RWPE1 (cell line): ENCODE measurements around the gene PRKAG3.
A peak's percentile ranks its signal among the peaks of the same experiment; 100 is the strongest.

Experiments used
- CTCF ChIA-PET: fragments of 350-600 bp; sonication (Branson Sonifier 250); formaldehyde crosslinking; extraction: SDS; loops from one replicate; lab custom pipeline; 2021; lab: Yijun Ruan, JAX
- POLR2A ChIA-PET: fragments of 400-600 bp; formaldehyde crosslinking; extraction: SDS; loops from one replicate; lab custom pipeline; 2020; ENCODE audit warnings: antibody characterized with exemption; ENCODE audit not compliant: low non-redundant PET; lab: Yijun Ruan, JAX
- DNase-seq: peaks from one replicate; pipeline ENCODE4 v3.0.0; 2012; ENCODE audit warnings: low spot score
- H3K27ac ChIP-seq: fragments of 450-650 bp; 2 replicates; pipeline ENCODE4 v1.5.1; 2017
- CTCF ChIP-seq: fragments of 450-650 bp; conservative IDR thresholded peaks from 2 replicates; pipeline ENCODE4 v1.5.1; 2017; ENCODE audit warnings: low read depth, mild to moderate bottlenecking

Gene PRKAG3

GRCh38 chr2:218855305-218856166, 23.9 kb upstream of the PRKAG3 start:
- no peak for DNase-seq
- POLR2A ChIA-PET: no interaction called here
- TF ChIP-seq CTCF: no peak
- CTCF ChIA-PET: interaction anchor here (1.1 to 1.5 kb wide), 3 partner anchors 21 to 146 kb away, joined by 3 to 6 read pairs (median 3); no protein-coding TSS in a partner anchor
- no peak overlapping the region for H3K27ac ChIP-seq

DNA sequence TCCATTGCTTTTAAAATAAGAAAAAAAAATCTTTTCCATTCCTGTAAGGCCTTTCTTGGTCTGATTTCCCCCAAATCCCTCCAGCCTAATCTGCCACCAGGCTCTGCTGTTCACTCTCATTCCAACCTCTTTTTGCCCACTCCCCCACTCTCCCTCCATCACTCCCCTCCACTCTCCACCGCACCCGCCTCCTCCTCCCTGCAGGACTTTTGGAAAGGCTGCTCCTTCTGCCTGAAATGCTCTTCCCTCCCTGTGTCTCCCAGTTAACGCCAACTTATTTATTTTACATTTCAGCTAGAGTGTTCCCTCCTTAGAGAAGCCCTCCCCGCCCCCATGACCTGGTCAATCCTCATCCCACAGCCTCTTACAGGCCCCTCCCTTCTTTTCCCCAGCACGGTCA, 23.3 kb upstream of the PRKAG3 start:
- POLR2A ChIA-PET: no interaction called here
- no peak for DNase-seq
- H3K27ac ChIP-seq: no peak overlapping the region
- CTCF ChIA-PET: interaction anchor here (1.1 to 1.5 kb wide), 2 partner anchors 22 to 147 kb away, joined by 3 to 6 read pairs; no protein-coding TSS in a partner anchor
- no peak for TF ChIP-seq CTCF

- peak; percentile 79 for DNase-seq
- POLR2A ChIA-PET: no interaction called here
- CTCF ChIA-PET: interaction anchor here (0.6 to 3.8 kb wide), 7 partner anchors 22 to 156 kb away, joined by 3 to 21 read pairs (median 3); no protein-coding TSS in a partner anchor
Observed at GRCh38 chr2:218853766-218854165, 22.2 kb upstream of the PRKAG3 start.

DNA sequence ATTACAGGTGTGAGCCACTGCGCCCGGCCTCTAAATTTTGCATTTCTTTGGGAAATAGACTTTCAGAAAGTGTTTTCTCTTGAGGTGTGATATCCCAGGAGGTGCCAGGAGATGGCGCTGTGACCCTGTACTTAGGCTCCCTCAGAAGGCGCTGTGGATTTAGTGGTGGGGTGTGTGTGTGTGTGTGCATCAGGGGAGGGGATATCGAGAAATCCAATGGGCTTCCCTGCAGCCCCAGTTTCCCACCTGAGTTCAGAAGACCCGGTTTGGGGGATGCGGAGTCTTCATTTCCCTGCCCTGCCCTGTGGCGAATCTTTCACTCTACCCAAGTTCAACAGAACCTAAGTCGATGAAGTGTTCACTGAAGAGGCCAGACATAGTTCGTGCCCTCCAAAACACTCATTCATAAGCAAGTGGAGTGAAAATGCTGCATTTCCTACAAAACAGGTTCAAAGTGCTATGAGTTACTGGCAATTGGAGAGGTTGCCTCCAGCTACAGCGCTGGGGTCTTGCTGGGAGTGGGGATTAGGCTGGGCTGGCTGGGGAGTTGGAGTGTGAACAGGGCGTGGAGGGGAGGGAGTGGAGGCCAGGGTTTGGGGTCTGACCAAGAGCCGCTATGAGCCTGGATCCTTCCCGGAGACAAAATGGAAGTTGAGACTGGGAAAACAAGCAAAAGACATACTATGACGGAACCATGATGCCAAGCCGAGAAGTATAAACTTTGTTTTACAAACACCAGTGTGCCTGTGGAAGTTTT, 21.5 kb upstream of the PRKAG3 start:
- no peak for DNase-seq
- H3K27ac ChIP-seq: no peak overlapping the region
- CTCF ChIA-PET: interaction anchor here (0.6 to 3.8 kb wide), 8 partner anchors 22 to 166 kb away, joined by 3 to 21 read pairs (median 3); partner anchors contain the start of gene CDK5R2
- POLR2A ChIA-PET: no interaction called here
- TF ChIP-seq CTCF: peak; percentile 77

More at GRCh38 chr2:218853766-218854165, 22.2 kb upstream of the PRKAG3 start:
- TF ChIP-seq CTCF: no peak
- peak overlapping the region; percentile 15; the same call in 1 of the 2 replicates for H3K27ac ChIP-seq

- POLR2A ChIA-PET: no interaction called here
Observed at GRCh38 chr2:218851286-218851685, 19.7 kb upstream of the PRKAG3 start.

More at GRCh38 chr2:218851286-218851685, 19.7 kb upstream of the PRKAG3 start:
- no peak for DNase-seq
- CTCF ChIA-PET: interaction anchor here (3.8 kb wide), 1 partner anchor 47 kb away, joined by 21 read pairs; no protein-coding TSS in a partner anchor
- H3K27ac ChIP-seq: no peak overlapping the region
- no peak for TF ChIP-seq CTCF
